H1 (cell line): Measurements from ENCODE around the gene PDE6D. TPM values are rescaled to one million over a fixed set of nuclear protein-coding genes. Genes with fewer than 3 reads are reported as not detected.
A peak's percentile ranks its signal among the peaks of the same experiment; 100 is the strongest.

Experiments
- CTCF ChIA-PET: fragments of 300-600 bp; sonication (Branson Sonifier 250); formaldehyde crosslinking; loops from one replicate; lab custom pipeline; 2021; ENCODE audit not compliant: partially characterized antibody; lab: Charles Lee
- POLR2A ChIA-PET: fragments of 300-600 bp; sonication (Branson Sonifier 250); formaldehyde crosslinking; loops from one replicate; lab custom pipeline; 2021; ENCODE audit warnings: inconsistent platforms; ENCODE audit not compliant: partially characterized antibody; lab: Charles Lee
- DNase-seq, 2 experiments: peaks; one replicate each; pipeline versions ENCODE4 v3.0.0 to v3.0.0-alpha.2; 2010 to 2022; ENCODE audit warnings: low spot score in 2 of 2, low read depth in 1 of 2, mixed read lengths in 1 of 2
- FAIRE-seq: peaks from 2 replicates; lab custom pipeline; 2011; peaks lifted over from hg19 to GRCh38; lab: Jason Lieb, UNC
- H2AFZ ChIP-seq: 2 replicates; pipeline ENCODE4 v1.8.1; 2012; ENCODE audit warnings: low read length, inconsistent platforms
- H2AK5ac ChIP-seq: 2 replicates; pipeline ENCODE4 v1.6.1; 2013; ENCODE audit warnings: low read depth, low read length
- H2BK120ac ChIP-seq: replicated peaks from 2 replicates; pipeline ENCODE3; 2013; ENCODE audit warnings: low read depth, low read length, inconsistent platforms
- H2BK12ac ChIP-seq: 2 replicates; pipeline ENCODE4 v1.6.1; 2013; ENCODE audit warnings: low read depth, low read length
- H2BK15ac ChIP-seq: 2 replicates; pipeline ENCODE4 v1.6.1; 2013; ENCODE audit warnings: low read length
- H2BK20ac ChIP-seq: 2 replicates; pipeline ENCODE4 v1.6.1; 2013; ENCODE audit warnings: low read length
- H2BK5ac ChIP-seq: 2 replicates; pipeline ENCODE4 v1.6.1; 2013; ENCODE audit warnings: low read depth, low read length
- H3K14ac ChIP-seq: 2 replicates; pipeline ENCODE4 v1.6.1; 2013; ENCODE audit warnings: inconsistent platforms; ENCODE audit not compliant: insufficient read length
- H3K18ac ChIP-seq: 2 replicates; pipeline ENCODE4 v1.6.1; 2013; ENCODE audit warnings: low read length; ENCODE audit errors: extremely low read depth
- H3K23ac ChIP-seq: 2 replicates; pipeline ENCODE4 v1.6.1; 2013; ENCODE audit warnings: inconsistent platforms; ENCODE audit not compliant: insufficient read length
- H3K23me2 ChIP-seq: 2 replicates; pipeline ENCODE4 v1.6.1; 2013; ENCODE audit warnings: low read depth, low read length
- H3K27ac ChIP-seq: 2 replicates; pipeline ENCODE4 v1.6.1; 2011; ENCODE audit warnings: low read depth, low read length, inconsistent platforms
- H3K27me3 ChIP-seq, 4 experiments: replicated peaks in 1 of 4; 1 replicate in 1 of 4; 2 replicates in 3 of 4; pipeline versions ENCODE4 v1.6.1 to v1.8.1; 2011 to 2013; ENCODE audit warnings: low read length in 3 of 4, mild to moderate bottlenecking in 3 of 4, inconsistent platforms in 2 of 4, mixed read lengths in 2 of 4, moderate library complexity in 1 of 4; ENCODE audit not compliant: control insufficient read depth in 3 of 4, insufficient read depth in 3 of 4; ENCODE audit errors: extremely low read depth in 1 of 4
- H3K36me3 ChIP-seq, 4 experiments: 2 replicates each; pipeline versions ENCODE4 v1.6.1 to v1.8.1; 2011 to 2013; ENCODE audit warnings: mild to moderate bottlenecking in 4 of 4, low read length in 3 of 4, moderate library complexity in 2 of 4, control low read depth in 1 of 4, inconsistent platforms in 1 of 4; ENCODE audit not compliant: insufficient read depth in 4 of 4, control insufficient read depth in 2 of 4
- H3K4ac ChIP-seq: replicated peaks from 2 replicates; pipeline ENCODE3; 2013; ENCODE audit warnings: low read length, low read depth, mixed read lengths, inconsistent platforms; ENCODE audit not compliant: insufficient read length
- H3K4me1 ChIP-seq, 4 experiments: replicated peaks in 1 of 4; 1 replicate in 1 of 4; 2 replicates in 3 of 4; pipeline versions ENCODE4 v1.6.1 to v1.8.1; 2011 to 2013; ENCODE audit warnings: low read length in 3 of 4, inconsistent platforms in 2 of 4, mixed read lengths in 1 of 4; ENCODE audit not compliant: insufficient read depth in 4 of 4, control insufficient read depth in 3 of 4
- H3K4me2 ChIP-seq, 2 experiments: 2 replicates each; pipeline versions ENCODE4 v1.6.1 to v1.8.1; 2011 to 2013; ENCODE audit warnings: low read depth in 2 of 2, low read length in 2 of 2, control low read depth in 1 of 2, inconsistent platforms in 1 of 2, mild to moderate bottlenecking in 1 of 2; ENCODE audit not compliant: insufficient read depth in 1 of 2
- H3K4me3 ChIP-seq, 4 experiments: fragments of 200-600, 300-600 bp in 1 of 4; sonication (generic), shearing (Covaris generic), sonication (Bioruptor Twin) in 1 of 4; 2 replicates each; pipeline versions ENCODE4 v1.5.1 to v1.8.1; 2011 to 2016; ENCODE audit warnings: low read length in 4 of 4, low read depth in 3 of 4, control low read depth in 2 of 4, inconsistent platforms in 2 of 4, mild to moderate bottlenecking in 2 of 4, mixed read lengths in 1 of 4, moderate library complexity in 1 of 4; ENCODE audit not compliant: insufficient read depth in 2 of 4; ENCODE audit errors: extremely low read depth in 1 of 4
- H3K56ac ChIP-seq: replicated peaks from 2 replicates; pipeline ENCODE3; 2013; ENCODE audit warnings: low read depth, mild to moderate bottlenecking, mixed read lengths, low read length, inconsistent platforms; ENCODE audit not compliant: insufficient read length
- H3K79me1 ChIP-seq: 2 replicates; pipeline ENCODE4 v1.6.1; 2013; ENCODE audit warnings: low read depth, low read length, control low read depth
- H3K79me2 ChIP-seq, 2 experiments: 2 replicates each; pipeline versions ENCODE4 v1.6.1 to v1.8.1; 2012 to 2013; ENCODE audit warnings: low read length in 2 of 2, mild to moderate bottlenecking in 2 of 2, inconsistent platforms in 1 of 2; ENCODE audit not compliant: insufficient read depth in 2 of 2, control insufficient read depth in 1 of 2
- H3K9ac ChIP-seq, 4 experiments: replicated peaks in 1 of 4; 1 replicate in 1 of 4; 2 replicates in 3 of 4; pipeline versions ENCODE4 v1.6.1 to v1.8.1; 2011 to 2013; ENCODE audit warnings: low read depth in 3 of 4, low read length in 3 of 4, control low read depth in 2 of 4, mild to moderate bottlenecking in 2 of 4, moderate library complexity in 2 of 4, inconsistent platforms in 1 of 4; ENCODE audit errors: extremely low read depth in 1 of 4
- H3K9me3 ChIP-seq, 2 experiments: 2 replicates each; pipeline versions ENCODE4 v1.6.1 to v1.8.1; 2012 to 2013; ENCODE audit warnings: mild to moderate bottlenecking in 2 of 2, moderate library complexity in 2 of 2, control low read depth in 1 of 2, inconsistent platforms in 1 of 2, low read depth in 1 of 2, low read length in 1 of 2, mixed read lengths in 1 of 2; ENCODE audit not compliant: insufficient read depth in 2 of 2
- H4K20me1 ChIP-seq, 2 experiments: replicated peaks in 1 of 2; 2 replicates each; pipeline versions ENCODE3 to v1.8.1; 2011 to 2013; ENCODE audit warnings: inconsistent platforms in 2 of 2, low read length in 2 of 2, mild to moderate bottlenecking in 1 of 2; ENCODE audit not compliant: insufficient read depth in 2 of 2, control insufficient read depth in 1 of 2
- H4K5ac ChIP-seq: 2 replicates; pipeline ENCODE4 v1.6.1; 2013; ENCODE audit warnings: low read length, low read depth, mixed read lengths, inconsistent platforms; ENCODE audit not compliant: insufficient read length
- H4K8ac ChIP-seq: 2 replicates; pipeline ENCODE4 v1.8.0; 2013; ENCODE audit warnings: mild to moderate bottlenecking, moderate library complexity, low read length, inconsistent platforms; ENCODE audit not compliant: insufficient read depth; ENCODE audit errors: extremely low read depth
- H4K91ac ChIP-seq: replicated peaks from 2 replicates; pipeline ENCODE3; 2013; ENCODE audit warnings: low read length, mixed read lengths, inconsistent platforms; ENCODE audit not compliant: insufficient read length
- BACH1 ChIP-seq: IDR thresholded peaks from 2 replicates; pipeline ENCODE4 v1.6.1; 2012; ENCODE audit warnings: low read length, improper control_type of control experiment
- KDM1A ChIP-seq: fragments of 200-600, 300-600 bp; sonication (generic); IDR thresholded peaks from 2 replicates; pipeline ENCODE4 v1.7.1; 2016; ENCODE audit warnings: mild to moderate bottlenecking, low read length, borderline replicate concordance
- WGBS, 2 experiments: shearing (Covaris generic) in 1 of 2; methylation state at CpG; one replicate each; pipeline versions ENCODE4 v1.1.6 to v1.1.7; 2013 to 2015; ENCODE audit warnings: low lambda C conversion rate in 2 of 2, mixed read lengths in 2 of 2, inconsistent platforms in 1 of 2, low coverage in 1 of 2, missing lambda C conversion rate in 1 of 2; ENCODE audit not compliant: insufficient replicate concordance in 2 of 2, insufficient coverage in 1 of 2, insufficient read length in 1 of 2; ENCODE audit errors: extremely low coverage in 1 of 2, missing lambda C conversion rate in 1 of 2; 5-methylcytosine and 5-hydroxymethylcytosine counted together
- polyA plus RNA-seq, 7 experiments: library from polyadenylated mRNA; depleted of rRNA in 3 of 7; stranded (reverse) in 5 of 7; unstranded in 2 of 7; fragments of >200 nt in 5 of 7; fragments of 200-250 nt in 2 of 7; gene quantifications; 1 replicate in 5 of 7; 2 replicates in 1 of 7; 4 replicates in 1 of 7; pipeline versions ENCODE4 v1.2.1 to v1.2.3, GENCODE V29; 2011 to 2013; ENCODE audit warnings: missing spikeins in 2 of 7, mixed read lengths in 2 of 7
- total RNA-seq: library from RNA; stranded (reverse); fragmentation: NEBNext Ultra II Directional; extraction: Animal tissue kit (Norgen Biotek cat#: 25700); gene quantifications from 2 replicates; pipeline ENCODE4 v1.2.1, GENCODE V29; 2021

Gene PDE6D
- total and polyA plus RNA-seq, 2 of the 8 experiments (the other 6 are each of a cell fraction or from before 2014, with no cell fraction given): 33.7 to 63.9 TPM

DNA sequence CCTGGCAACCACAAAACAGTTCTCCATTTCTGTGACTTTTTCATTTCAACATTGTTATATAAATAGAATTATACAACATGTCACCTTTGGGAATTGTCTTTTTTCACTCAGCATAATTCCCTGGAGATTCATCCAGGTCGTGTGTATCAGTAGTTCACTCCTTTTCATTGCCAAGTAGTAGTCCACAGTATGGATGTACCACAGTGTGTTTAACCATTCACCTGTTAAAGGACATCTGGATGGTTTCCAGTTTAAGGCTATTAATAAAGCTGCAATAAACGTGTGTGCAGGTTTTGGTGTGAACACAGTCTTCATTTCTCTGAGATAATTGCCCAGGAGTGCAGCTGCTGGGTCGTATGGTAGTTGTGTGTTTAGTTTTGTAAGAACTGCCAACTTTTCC, 40.8 kb upstream of the PDE6D start:
- no peaks in the 10 kb centered on the region for H3K79me1 ChIP-seq
- H2AK5ac ChIP-seq: no peak overlapping the region
- no peak overlapping the region for H2BK120ac ChIP-seq
- no peaks in the 10 kb centered on the region for H4K20me1 ChIP-seq
- H2BK15ac ChIP-seq: no peak overlapping the region
- 50% methylated on average over 3 of the region's 3 CpGs; no CpG with 5 or more reads in 1 of the 2 experiments for WGBS, 2 experiments
- H4K5ac ChIP-seq: no peak overlapping the region
- no peak overlapping the region for H3K9ac ChIP-seq
- H3K56ac ChIP-seq: no peak overlapping the region
- H2BK5ac ChIP-seq: no peak overlapping the region
- H3K18ac ChIP-seq: no peak overlapping the region
- POLR2A ChIA-PET: no interaction called here
- H3K27me3 ChIP-seq: no peaks in the 10 kb centered on the region
- no peak overlapping the region for H4K8ac ChIP-seq
- H3K23me2 ChIP-seq: no peaks in the 10 kb centered on the region
- no peak overlapping the region for H3K23ac ChIP-seq
- H3K9me3 ChIP-seq: peaks cover 5% of the 10 kb centered on the region in 2 experiments; a peak in 2 of 4 replicates
- FAIRE-seq (no peak), DNase-seq (no peak)
- no peak overlapping the region for H3K14ac ChIP-seq
- H4K91ac ChIP-seq: no peak overlapping the region
- no peak overlapping the region for H2BK20ac ChIP-seq
- H2BK12ac ChIP-seq: no peak overlapping the region
- H3K4me3 ChIP-seq: no peak overlapping the region
- no peaks in the 10 kb centered on the region for H3K79me2 ChIP-seq
- no peak overlapping the region for H3K27ac ChIP-seq
- no peaks in the 10 kb centered on the region for H3K4me1 ChIP-seq
- no peak overlapping the region for H2AFZ ChIP-seq
- no peak overlapping the region for H3K4ac ChIP-seq
- CTCF ChIA-PET: interaction anchor here (1.6 kb wide), 1 partner anchor 26 kb away, joined by 7 read pairs; no protein-coding TSS in a partner anchor
- no peak overlapping the region for H3K4me2 ChIP-seq
- H3K36me3 ChIP-seq: no peaks in the 10 kb centered on the region
- TF ChIP-seq KDM1A: peak; percentile 71; the same call in 1 of the 2 replicates
- no peak for TF ChIP-seq BACH1
